Thoracic aorta (tissue), 2 donors: ENCODE data around the gene HOXB2. TPM values are rescaled to one million over a fixed set of nuclear protein-coding genes. Genes with fewer than 3 reads are reported as not detected.

Source experiments
- ATAC-seq: fragments of 150-250 bp; one replicate; pipeline ENCODE4 v1.8.0; 2017; ENCODE audit warnings: low read depth; ENCODE audit not compliant: insufficient number of reproducible peaks, low FRiP score
- DNase-seq: peaks from one replicate; pipeline ENCODE4 v3.0.0-alpha.2; 2020; ENCODE audit warnings: low spot score
- H3K27ac ChIP-seq, 2 donors: fragments of 200-600 bp; sonication (generic); 1 replicate in 1 of 2; 2 replicates in 1 of 2; pipeline ENCODE4 v1.5.1; 2016; ENCODE audit warnings: mild to moderate bottlenecking in 2 of 2, moderate library complexity in 2 of 2
- H3K27me3 ChIP-seq: fragments of 200-600 bp; sonication (generic); replicated peaks from 2 replicates; pipeline ENCODE4 v1.6.0; 2016; ENCODE audit warnings: mild to moderate bottlenecking; ENCODE audit not compliant: insufficient read depth
- H3K36me3 ChIP-seq: fragments of 200-600 bp; sonication (generic); one replicate; pipeline ENCODE4 v1.5.1; 2016
- H3K4me1 ChIP-seq, 2 donors: fragments of 200-600 bp; sonication (generic); 1 replicate in 1 of 2; 2 replicates in 1 of 2; pipeline versions ENCODE4 v1.5.1 to v1.6.0; 2016; ENCODE audit warnings: low read depth in 2 of 2, mild to moderate bottlenecking in 1 of 2; ENCODE audit not compliant: control insufficient read depth in 1 of 2
- H3K4me3 ChIP-seq: fragments of 200-600 bp; sonication (generic); 2 replicates; pipeline ENCODE4 v1.5.1; 2016; ENCODE audit warnings: mild to moderate bottlenecking
- H3K9me3 ChIP-seq: fragments of 200-600 bp; sonication (generic); 2 replicates; pipeline ENCODE4 v1.5.1; 2016
- CTCF ChIP-seq: fragments of 200-600 bp; sonication (generic); IDR thresholded peaks from one replicate; pipeline ENCODE4 v1.5.1; 2019; ENCODE audit warnings: antibody characterized with exemption
- total RNA-seq, 2 donors: library from RNA; depleted of rRNA; stranded (reverse); fragments of >200 nt; gene quantifications; one replicate each; pipeline versions ENCODE4 v1.1.0 to v1.2.3, GENCODE V29; 2016

HOXB2 gene
- total RNA-seq, 2 donors from 2014 or later: 53.3 to 73.0 TPM

- no peaks in the 10 kb centered on the region for H3K9me3 ChIP-seq
- peak overlapping the region; percentile 84 to 97 for H3K27ac ChIP-seq
- no peaks in the 10 kb centered on the region for H3K36me3 ChIP-seq
- no peak for ATAC-seq
- no peaks in the 10 kb centered on the region for H3K27me3 ChIP-seq
- H3K4me3 ChIP-seq: peak overlapping the region; percentile 64
- no peak for DNase-seq
- peaks cover 44 to 96% of the 10 kb centered on the region in 2 donors for H3K4me1 ChIP-seq
- TF ChIP-seq CTCF: no peak
Measured at GRCh38 chr17:48571024-48571818, 26.3 kb upstream of the HOXB2 start.

GRCh38 chr17:48570325-48571023, 25.6 kb upstream of the HOXB2 start:
- Histone ChIP-seq H3K4me1 (peaks cover 40 to 97% of the 10 kb centered on the region in 2 donors), H3K27ac (peak overlapping the region; percentile 84 to 97), H3K36me3 (no peaks in the 10 kb centered on the region), H3K4me3 (peak overlapping the region; percentile 64), H3K27me3 (no peaks in the 10 kb centered on the region), H3K9me3 (no peaks in the 10 kb centered on the region)
- no peak for TF ChIP-seq CTCF
- ATAC-seq: no peak
- DNase-seq: no peak

GRCh38 chr17:48569674-48570324, 24.9 kb upstream of the HOXB2 start:
- H3K27ac ChIP-seq: peak overlapping the region; percentile 84 to 97
- no peaks in the 10 kb centered on the region for H3K27me3 ChIP-seq
- no peak for TF ChIP-seq CTCF
- no peaks in the 10 kb centered on the region for H3K36me3 ChIP-seq
- H3K4me1 ChIP-seq: peaks cover 37 to 98% of the 10 kb centered on the region in 2 donors
- H3K4me3 ChIP-seq: peak overlapping the region; percentile 64
- no peaks in the 10 kb centered on the region for H3K9me3 ChIP-seq
- DNase-seq (no peak), ATAC-seq (no peak)

GRCh38 chr17:48569240-48569582, 24.3 kb upstream of the HOXB2 start:
- no peak for TF ChIP-seq CTCF
- DNase-seq (no peak), ATAC-seq (no peak)
- peak overlapping the region; percentile 84 to 97 for H3K27ac ChIP-seq
- peaks cover 37 to 95% of the 10 kb centered on the region in 2 donors for H3K4me1 ChIP-seq
- peak overlapping the region; percentile 64 for H3K4me3 ChIP-seq
- no peaks in the 10 kb centered on the region for H3K9me3 ChIP-seq
- H3K36me3 ChIP-seq: no peaks in the 10 kb centered on the region
- no peaks in the 10 kb centered on the region for H3K27me3 ChIP-seq
